Pulmonary artery endothelial cell (primary cell): Measurements from ENCODE around the gene TAGAP. TPM values are rescaled to one million over a fixed set of nuclear protein-coding genes. Genes with fewer than 3 reads are reported as not detected.

ENCODE experiments used
- DNase-seq: peaks from one replicate; pipeline ENCODE4 v3.0.0-alpha.2; 2011; ENCODE audit warnings: low read depth, low spot score
- total RNA-seq: library from RNA; depleted of rRNA; stranded (reverse); fragments of >200 nt; gene quantifications from 2 replicates; pipeline ENCODE4 v1.2.3, GENCODE V29; 2014

TAGAP gene
- total RNA-seq, 1 donor from 2014 or later, result not detected

- no peak for DNase-seq
Observed at GRCh38 chr6:159071843-159072769, 27.3 kb upstream of the TAGAP start.

GRCh38 chr6:159068904-159069578 is 24.2 kb upstream of the TAGAP start:
- DNase-seq, result no peak

- no peak for DNase-seq
Observed at GRCh38 chr6:159067334-159067733, 22.5 kb upstream of the TAGAP start.

GRCh38 chr6:159066483-159066882 is 21.7 kb upstream of the TAGAP start:
- DNase-seq, result no peak

GRCh38 chr6:159065759-159066329 is 21.1 kb upstream of the TAGAP start:
- DNase-seq, result no peak

GRCh38 chr6:159065091-159065490 is 20.3 kb upstream of the TAGAP start:
- DNase-seq, result no peak

- no peak for DNase-seq
Observed at GRCh38 chr6:159064477-159064876, 19.7 kb upstream of the TAGAP start.

GRCh38 chr6:159063549-159063948 is 18.8 kb upstream of the TAGAP start:
- no peak for DNase-seq

- DNase-seq, result no peak
Observed at GRCh38 chr6:159062976-159063375, 18.2 kb upstream of the TAGAP start.

GRCh38 chr6:159062564-159062945 is 17.8 kb upstream of the TAGAP start:
- DNase-seq, result no peak

GRCh38 chr6:159061805-159062563 is 17.2 kb upstream of the TAGAP start:
- no peak for DNase-seq

- DNase-seq, result no peak
Observed at GRCh38 chr6:159061146-159061545, 16.4 kb upstream of the TAGAP start.

- no peak for DNase-seq
Observed at GRCh38 chr6:159059885-159060506, 15.2 kb upstream of the TAGAP start.

GRCh38 chr6:159059141-159059540 is 14.3 kb upstream of the TAGAP start:
- DNase-seq, result no peak

- DNase-seq, result no peak
Observed at GRCh38 chr6:159056899-159057298, 12.1 kb upstream of the TAGAP start.

GRCh38 chr6:159056432-159056831 is 11.6 kb upstream of the TAGAP start:
- DNase-seq, result no peak

GRCh38 chr6:159056003-159056402 is 11.2 kb upstream of the TAGAP start:
- no peak for DNase-seq

GRCh38 chr6:159053781-159054398 is 9.1 kb upstream of the TAGAP start:
- DNase-seq, result no peak

- DNase-seq, result no peak
Observed at GRCh38 chr6:159052720-159053119, 7.9 kb upstream of the TAGAP start.

GRCh38 chr6:159047891-159048685 is 3.3 kb upstream of the TAGAP start:
- DNase-seq, result no peak
